Effector memory CD4-positive, alpha-beta T cell (primary cell): ENCODE data around the gene YPEL2.
A peak's percentile ranks its signal among the peaks of the same experiment; 100 is the strongest.
"Not testable (repeated sequence)": the region's sequence is repeated elsewhere in the genome, so short reads cannot be mapped to it uniquely, and the experiment has no call there.

Source experiments
- DNase-seq, 3 donors: peaks; one replicate each; pipeline ENCODE4 v3.0.0-alpha.2; 2020
- H3K27ac ChIP-seq: 2 replicates; pipeline ENCODE4 v1.7.0; 2013; ENCODE audit warnings: mild to moderate bottlenecking, low read length, moderate library complexity; ENCODE audit not compliant: insufficient read depth, poor library complexity, severe bottlenecking
- H3K27me3 ChIP-seq: replicated peaks from 2 replicates; pipeline ENCODE4 v1.7.0; 2013; ENCODE audit warnings: mild to moderate bottlenecking, low read length; ENCODE audit not compliant: insufficient read depth, control insufficient read depth, poor library complexity, severe bottlenecking
- H3K36me3 ChIP-seq: 2 replicates; pipeline ENCODE4 v1.7.0; 2013; ENCODE audit warnings: mild to moderate bottlenecking, low read length, moderate library complexity; ENCODE audit not compliant: control insufficient read depth, insufficient read depth
- H3K4me1 ChIP-seq: 2 replicates; pipeline ENCODE4 v1.7.0; 2013; ENCODE audit warnings: low read length, mild to moderate bottlenecking; ENCODE audit not compliant: control insufficient read depth, insufficient read depth, poor library complexity, severe bottlenecking
- H3K4me3 ChIP-seq: 2 replicates; pipeline ENCODE4 v1.7.0; 2013; ENCODE audit warnings: low read length, low read depth, mild to moderate bottlenecking; ENCODE audit not compliant: insufficient read depth, poor library complexity, severe bottlenecking
- H3K9me3 ChIP-seq: 2 replicates; pipeline ENCODE4 v1.7.0; 2013; ENCODE audit warnings: mild to moderate bottlenecking, low read length, moderate library complexity; ENCODE audit not compliant: control insufficient read depth
- total RNA-seq, 3 donors: gene quantifications; one replicate each; lab custom pipeline; 2026; lab: John Stamatoyannopoulos, UW

Gene YPEL2
- total RNA-seq = 38.1 to 75.4 (median 75.1) reads per million in 3 donors

GRCh38 chr17:59331129-59331928 lies at the start of gene YPEL2:
TSS of gene YPEL2 (plus strand) at chr17:59331655. CDS start at chr17:59353410, 21,755 bp downstream.
- Histone ChIP-seq H3K27ac (peak within 1 kb of the TSS; percentile 68), H3K4me1 (peaks cover 39% of the 10 kb centered on the region)

GRCh38 chr17:59284317-59284716 lies 47.1 kb upstream of the YPEL2 start:
- Histone ChIP-seq H3K4me3 (no peak overlapping the region), H3K9me3 (no peaks in the 10 kb centered on the region), H3K36me3 (no peaks in the 10 kb centered on the region), H3K27ac (no peak overlapping the region), H3K4me1 (no peaks in the 10 kb centered on the region), H3K27me3 (no peaks in the 10 kb centered on the region)
- no peak for DNase-seq

More at GRCh38 chr17:59331129-59331928, at the start of gene YPEL2:
- Histone ChIP-seq H3K36me3 (no peaks in the 10 kb centered on the region), H3K9me3 (no peaks in the 10 kb centered on the region), H3K27me3 (no peaks in the 10 kb centered on the region), H3K4me3 (peak within 1 kb of the TSS; percentile 84)
- DNase-seq = peak; percentile 73 to 83 (median 82)

- DNase-seq = no peak
- H3K27ac ChIP-seq = no peak overlapping the region
- H3K4me1 ChIP-seq = no peaks in the 10 kb centered on the region
Observed at GRCh38 chr17:59287452-59287851, 44.0 kb upstream of the YPEL2 start.

GRCh38 chr17:59287891-59288290 lies 43.6 kb upstream of the YPEL2 start:
- DNase-seq = no peak
- Histone ChIP-seq H3K4me3 (no peak overlapping the region), H3K27ac (no peak overlapping the region), H3K4me1 (no peaks in the 10 kb centered on the region), H3K36me3 (no peaks in the 10 kb centered on the region), H3K27me3 (no peaks in the 10 kb centered on the region), H3K9me3 (no peaks in the 10 kb centered on the region)

More at GRCh38 chr17:59287452-59287851, 44.0 kb upstream of the YPEL2 start:
- Histone ChIP-seq H3K27me3 (no peaks in the 10 kb centered on the region), H3K36me3 (no peaks in the 10 kb centered on the region), H3K9me3 (no peaks in the 10 kb centered on the region), H3K4me3 (no peak overlapping the region)

GRCh38 chr17:59289981-59290301 lies 41.5 kb upstream of the YPEL2 start:
- H3K36me3 ChIP-seq = no peaks in the 10 kb centered on the region
- H3K9me3 ChIP-seq = no peaks in the 10 kb centered on the region
- no peak overlapping the region for H3K4me3 ChIP-seq
- no peaks in the 10 kb centered on the region for H3K27me3 ChIP-seq
- no peak for DNase-seq
- no peaks in the 10 kb centered on the region for H3K4me1 ChIP-seq
- no peak overlapping the region for H3K27ac ChIP-seq

GRCh38 chr17:59290302-59290998 lies 41.0 kb upstream of the YPEL2 start:
- not testable (repeated sequence) for H3K27ac ChIP-seq, DNase-seq, H3K4me1 ChIP-seq, H3K4me3 ChIP-seq, H3K9me3 ChIP-seq, H3K36me3 ChIP-seq, H3K27me3 ChIP-seq

- no peaks in the 10 kb centered on the region for H3K4me1 ChIP-seq
- H3K27ac ChIP-seq = no peak overlapping the region
- no peak overlapping the region for H3K4me3 ChIP-seq
- H3K27me3 ChIP-seq = no peaks in the 10 kb centered on the region
- H3K9me3 ChIP-seq = no peaks in the 10 kb centered on the region
- DNase-seq = no peak
- no peaks in the 10 kb centered on the region for H3K36me3 ChIP-seq
Observed at GRCh38 chr17:59292174-59292523, 39.3 kb upstream of the YPEL2 start.

- Histone ChIP-seq H3K4me1 (no peaks in the 10 kb centered on the region), H3K27me3 (no peaks in the 10 kb centered on the region), H3K27ac (no peak overlapping the region), H3K9me3 (no peaks in the 10 kb centered on the region), H3K4me3 (no peak overlapping the region), H3K36me3 (no peaks in the 10 kb centered on the region)
- no peak for DNase-seq
Observed at GRCh38 chr17:59296190-59296589, 35.3 kb upstream of the YPEL2 start.

GRCh38 chr17:59298521-59298920 lies 32.9 kb upstream of the YPEL2 start:
- no peaks in the 10 kb centered on the region for H3K36me3 ChIP-seq
- no peak overlapping the region for H3K4me3 ChIP-seq
- H3K4me1 ChIP-seq = no peaks in the 10 kb centered on the region
- H3K27me3 ChIP-seq = no peaks in the 10 kb centered on the region
- no peak overlapping the region for H3K27ac ChIP-seq
- DNase-seq = no peak
- H3K9me3 ChIP-seq = no peaks in the 10 kb centered on the region

GRCh38 chr17:59299400-59300092 lies 31.9 kb upstream of the YPEL2 start:
- no peak for DNase-seq
- no peak overlapping the region for H3K4me3 ChIP-seq
- H3K9me3 ChIP-seq = no peaks in the 10 kb centered on the region
- H3K27me3 ChIP-seq = no peaks in the 10 kb centered on the region
- no peaks in the 10 kb centered on the region for H3K4me1 ChIP-seq
- no peak overlapping the region for H3K27ac ChIP-seq
- H3K36me3 ChIP-seq = no peaks in the 10 kb centered on the region
